MM.1S (cell line): ENCODE data around the gene BAG5.

Experiments used
- DNase-seq: peaks from one replicate; pipeline ENCODE4 v3.0.0-alpha.2; 2015
- H2AFZ ChIP-seq: fragments of 300-600 bp; sonication (generic); 2 replicates; pipeline ENCODE4 v1.6.0; 2016; ENCODE audit warnings: antibody characterized with exemption, low read length
- H3F3A ChIP-seq: fragments of 300-600 bp; sonication (generic); 2 replicates; pipeline ENCODE4 v1.6.1; 2016; ENCODE audit warnings: mild to moderate bottlenecking, antibody characterized with exemption, low read length, moderate library complexity, mixed read lengths; ENCODE audit not compliant: insufficient read depth
- H3K27ac ChIP-seq: fragments of 300-600 bp; sonication (generic); 2 replicates; pipeline ENCODE4 v1.5.1; 2016; ENCODE audit warnings: mild to moderate bottlenecking, low read length
- H3K27me3 ChIP-seq: fragments of 300-600 bp; sonication (generic); replicated peaks from 2 replicates; pipeline ENCODE4 v1.6.0; 2016; ENCODE audit warnings: low read length; ENCODE audit not compliant: insufficient read depth
- H3K36me3 ChIP-seq: fragments of 300-600 bp; sonication (generic); replicated peaks from 2 replicates; pipeline ENCODE4 v1.6.1; 2016; ENCODE audit warnings: mild to moderate bottlenecking, low read length, mixed read lengths; ENCODE audit not compliant: insufficient read depth
- H3K4me1 ChIP-seq: fragments of 300-600 bp; sonication (generic); 2 replicates; pipeline ENCODE4 v1.6.1; 2016; ENCODE audit warnings: low read length, mixed read lengths
- H3K4me2 ChIP-seq: fragments of 300-600 bp; sonication (generic); 2 replicates; pipeline ENCODE4 v1.6.0; 2016; ENCODE audit warnings: low read depth, low read length
- H3K4me3 ChIP-seq: fragments of 300-600 bp; sonication (generic); 2 replicates; pipeline ENCODE4 v1.5.1; 2016; ENCODE audit warnings: low read length, mixed read lengths
- H3K79me2 ChIP-seq: fragments of 300-600 bp; sonication (generic); 2 replicates; pipeline ENCODE4 v1.6.1; 2016; ENCODE audit warnings: mixed run types, low read length, mixed read lengths
- H3K9ac ChIP-seq: fragments of 300-600 bp; sonication (generic); 2 replicates; pipeline ENCODE4 v1.6.1; 2016; ENCODE audit warnings: low read length, mixed read lengths
- H3K9me2 ChIP-seq: fragments of 300-600 bp; sonication (generic); replicated peaks from 2 replicates; pipeline ENCODE4 v1.6.1; 2016; ENCODE audit warnings: mild to moderate bottlenecking, low read length, mixed read lengths; ENCODE audit not compliant: insufficient read depth
- H3K9me3 ChIP-seq: fragments of 300-600 bp; sonication (generic); replicated peaks from 2 replicates; pipeline ENCODE4 v1.6.1; 2016; ENCODE audit warnings: mild to moderate bottlenecking, low read length, mixed read lengths; ENCODE audit not compliant: insufficient read depth
- H4K20me1 ChIP-seq: fragments of 300-600 bp; sonication (generic); 2 replicates; pipeline ENCODE4 v1.6.1; 2016; ENCODE audit warnings: mild to moderate bottlenecking, low read length, moderate library complexity, mixed read lengths; ENCODE audit not compliant: insufficient read depth
- CTCF ChIP-seq: fragments of 300-600 bp; sonication (generic); IDR thresholded peaks from 2 replicates; pipeline ENCODE4 v1.5.1; 2016; ENCODE audit warnings: antibody characterized with exemption, low read length, mixed read lengths
- EZH2 ChIP-seq: fragments of 300-600 bp; sonication (generic); optimal IDR thresholded peaks from 2 replicates; pipeline ENCODE3; 2017; ENCODE audit warnings: low read depth, mild to moderate bottlenecking, antibody characterized with exemption, low read length, mixed read lengths
- EZH2phosphoT487 ChIP-seq: fragments of 300-600 bp; sonication (generic); IDR thresholded peaks from 2 replicates; pipeline ENCODE4 v1.6.1; 2018; ENCODE audit warnings: antibody characterized with exemption, low read length

The BAG5 gene

GRCh38 chr14:103545915-103546651 lies 16.4 kb downstream of the BAG5 start:
- H3F3A ChIP-seq = no peaks in the 10 kb centered on the region
- no peak overlapping the region for H3K9ac ChIP-seq
- H4K20me1 ChIP-seq = no peaks in the 10 kb centered on the region
- H3K36me3 ChIP-seq = no peaks in the 10 kb centered on the region
- no peak for DNase-seq
- no peaks in the 10 kb centered on the region for H3K4me1 ChIP-seq
- H3K79me2 ChIP-seq = no peaks in the 10 kb centered on the region
- TF ChIP-seq EZH2 = no peak
- no peak for TF ChIP-seq EZH2phosphoT487
- TF ChIP-seq CTCF = no peak
- no peaks in the 10 kb centered on the region for H3K27me3 ChIP-seq
- H3K4me2 ChIP-seq = no peak overlapping the region
- no peak overlapping the region for H3K4me3 ChIP-seq
- H3K27ac ChIP-seq = no peak overlapping the region
- H2AFZ ChIP-seq = no peak overlapping the region
- no peaks in the 10 kb centered on the region for H3K9me3 ChIP-seq
- no peaks in the 10 kb centered on the region for H3K9me2 ChIP-seq

- Histone ChIP-seq H3K27ac (no peak overlapping the region), H2AFZ (no peak overlapping the region), H3K9ac (no peak overlapping the region), H3F3A (no peaks in the 10 kb centered on the region), H3K4me2 (no peak overlapping the region), H3K4me3 (no peak overlapping the region), H3K4me1 (no peaks in the 10 kb centered on the region), H3K36me3 (no peaks in the 10 kb centered on the region), H3K27me3 (no peaks in the 10 kb centered on the region), H3K9me2 (no peaks in the 10 kb centered on the region), H3K79me2 (no peaks in the 10 kb centered on the region), H3K9me3 (no peaks in the 10 kb centered on the region), H4K20me1 (no peaks in the 10 kb centered on the region)
- DNase-seq = no peak
- no peak for TF ChIP-seq EZH2
- TF ChIP-seq CTCF = no peak
- TF ChIP-seq EZH2phosphoT487 = no peak
These were observed 17.1 kb downstream of the BAG5 start for GRCh38 chr14:103545219-103545914.

GRCh38 chr14:103544388-103545218 lies 17.9 kb downstream of the BAG5 start:
- Histone ChIP-seq H3K27me3 (no peaks in the 10 kb centered on the region), H3K36me3 (no peaks in the 10 kb centered on the region), H3K4me1 (no peaks in the 10 kb centered on the region), H3K9ac (no peak overlapping the region), H3K4me3 (no peak overlapping the region), H3K4me2 (no peak overlapping the region), H3K27ac (no peak overlapping the region), H4K20me1 (no peaks in the 10 kb centered on the region), H3K9me2 (no peaks in the 10 kb centered on the region), H3K79me2 (no peaks in the 10 kb centered on the region), H3K9me3 (no peaks in the 10 kb centered on the region), H3F3A (no peaks in the 10 kb centered on the region), H2AFZ (no peak overlapping the region)
- TF ChIP-seq CTCF (no peak), EZH2 (no peak), EZH2phosphoT487 (no peak)
- no peak for DNase-seq
